ENCODE data around the gene ABTB1. TPM values are rescaled to one million over a fixed set of nuclear protein-coding genes. Genes with fewer than 3 reads are reported as not detected.

The ABTB1 gene
- total RNA-seq, 1 donor from 2014 or later, result 8.7 TPM

GRCh38 chr3:127720161-127720823 lies 47.5 kb downstream of the ABTB1 start:
- Mint-ChIP-seq H3K27ac (ENCODE audit: unreplicated experiment) (no peak overlapping the region), H3K9me3 (ENCODE audit: unreplicated experiment) (no peaks in the 10 kb centered on the region), H3K4me1 (ENCODE audit: unreplicated experiment) (peaks cover 18% of the 10 kb centered on the region), H3K27me3 (ENCODE audit: unreplicated experiment) (no peaks in the 10 kb centered on the region), H3K36me3 (ENCODE audit: low read depth, unreplicated experiment) (peaks cover under 1% of the 10 kb centered on the region), H3K4me3 (ENCODE audit: unreplicated experiment) (no peak overlapping the region)
- no peak for TF ChIP-seq CTCF (IDR thresholded peaks at IDR 0.05; ENCODE audit: unreplicated experiment)
- no peak for DNase-seq (ENCODE audit: low spot score)

- no peak for TF ChIP-seq CTCF (IDR thresholded peaks at IDR 0.05; ENCODE audit: unreplicated experiment)
- H3K9me3 Mint-ChIP-seq (ENCODE audit: unreplicated experiment), result no peaks in the 10 kb centered on the region
- no peak overlapping the region for H3K27ac Mint-ChIP-seq (ENCODE audit: unreplicated experiment)
- DNase-seq (ENCODE audit: low spot score), result no peak
- no peaks in the 10 kb centered on the region for H3K27me3 Mint-ChIP-seq (ENCODE audit: unreplicated experiment)
- no peak overlapping the region for H3K4me3 Mint-ChIP-seq (ENCODE audit: unreplicated experiment)
- peaks cover 10% of the 10 kb centered on the region for H3K4me1 Mint-ChIP-seq (ENCODE audit: unreplicated experiment)
- H3K36me3 Mint-ChIP-seq (ENCODE audit: low read depth, unreplicated experiment), result peaks cover 4% of the 10 kb centered on the region
Observed at GRCh38 chr3:127720985-127721935, 48.5 kb downstream of the ABTB1 start.

GRCh38 chr3:127722091-127722784 lies 49.5 kb downstream of the ABTB1 start:
- Mint-ChIP-seq H3K27ac (ENCODE audit: unreplicated experiment) (no peak overlapping the region), H3K27me3 (ENCODE audit: unreplicated experiment) (no peaks in the 10 kb centered on the region), H3K36me3 (ENCODE audit: low read depth, unreplicated experiment) (peaks cover 4% of the 10 kb centered on the region), H3K4me3 (ENCODE audit: unreplicated experiment) (no peak overlapping the region), H3K9me3 (ENCODE audit: unreplicated experiment) (no peaks in the 10 kb centered on the region), H3K4me1 (ENCODE audit: unreplicated experiment) (peaks cover 12% of the 10 kb centered on the region)
- DNase-seq (ENCODE audit: low spot score), result no peak
- no peak for TF ChIP-seq CTCF (IDR thresholded peaks at IDR 0.05; ENCODE audit: unreplicated experiment)

GRCh38 chr3:127723011-127723567 lies 50.3 kb downstream of the ABTB1 start:
- Mint-ChIP-seq H3K4me1 (ENCODE audit: unreplicated experiment) (peaks cover 7% of the 10 kb centered on the region), H3K4me3 (ENCODE audit: unreplicated experiment) (no peak overlapping the region), H3K27ac (ENCODE audit: unreplicated experiment) (no peak overlapping the region), H3K27me3 (ENCODE audit: unreplicated experiment) (no peaks in the 10 kb centered on the region), H3K9me3 (ENCODE audit: unreplicated experiment) (no peaks in the 10 kb centered on the region), H3K36me3 (ENCODE audit: low read depth, unreplicated experiment) (peaks cover 4% of the 10 kb centered on the region)
- no peak for DNase-seq (ENCODE audit: low spot score)
- no peak for TF ChIP-seq CTCF (IDR thresholded peaks at IDR 0.05; ENCODE audit: unreplicated experiment)

Measured in endothelial cell (in vitro differentiated cells).